LNCAP (cell line): ENCODE measurements around the gene DENND2D.

Experiments
- TF ChIP-seq, protein P1 (sequence below): fragments of 450-650 bp; IDR thresholded peaks from 2 replicates; pipeline ENCODE4 v1.5.1; 2017; ENCODE audit warnings: mild to moderate bottlenecking

DENND2D gene

DNA sequence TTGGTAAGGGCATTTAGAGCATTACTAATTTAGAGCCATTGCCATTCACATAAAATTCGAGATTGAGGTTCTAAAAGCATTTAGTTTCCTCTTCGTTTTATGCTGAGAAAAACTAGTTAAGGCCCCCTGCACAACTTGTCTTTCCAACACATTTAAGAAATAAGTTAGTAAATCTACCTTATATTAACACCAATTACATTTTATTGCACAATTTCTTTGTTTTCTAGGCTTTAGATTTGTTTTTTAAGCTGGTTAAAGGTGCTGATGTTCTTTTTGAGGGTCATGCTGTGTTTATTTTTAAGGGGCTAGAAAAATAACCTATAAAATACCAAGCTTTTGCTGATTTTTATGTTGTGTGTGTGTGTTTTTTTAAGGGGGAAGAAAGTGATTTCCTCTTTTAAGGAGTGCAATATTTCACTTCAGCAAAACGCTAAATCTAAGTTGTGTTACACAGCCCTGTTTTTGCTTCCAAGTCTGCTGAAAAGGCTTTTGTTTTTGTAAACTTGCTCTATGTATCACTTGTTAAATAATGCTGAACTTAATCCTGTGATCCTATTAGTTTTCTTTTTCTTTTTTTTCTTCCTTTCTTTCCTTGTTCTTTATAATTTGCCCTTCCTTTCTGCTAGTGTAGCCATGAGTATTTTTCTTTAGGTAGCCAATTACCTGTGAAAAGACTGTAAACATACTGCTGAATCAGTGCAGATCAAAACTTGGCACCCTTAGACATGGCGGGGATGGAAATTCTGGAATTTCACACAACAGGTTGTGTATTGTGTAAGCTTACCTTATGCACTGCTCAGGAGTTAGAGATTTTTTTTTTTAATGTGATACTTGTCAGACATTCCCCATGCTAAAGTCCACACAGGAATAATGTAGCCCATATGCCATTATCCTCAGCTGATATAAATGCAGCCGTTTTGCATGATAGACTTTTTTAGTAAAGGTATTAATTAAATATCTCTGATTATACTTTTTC is 58.9 kb downstream of the DENND2D start:
- TF ChIP-seq, protein P1, sequence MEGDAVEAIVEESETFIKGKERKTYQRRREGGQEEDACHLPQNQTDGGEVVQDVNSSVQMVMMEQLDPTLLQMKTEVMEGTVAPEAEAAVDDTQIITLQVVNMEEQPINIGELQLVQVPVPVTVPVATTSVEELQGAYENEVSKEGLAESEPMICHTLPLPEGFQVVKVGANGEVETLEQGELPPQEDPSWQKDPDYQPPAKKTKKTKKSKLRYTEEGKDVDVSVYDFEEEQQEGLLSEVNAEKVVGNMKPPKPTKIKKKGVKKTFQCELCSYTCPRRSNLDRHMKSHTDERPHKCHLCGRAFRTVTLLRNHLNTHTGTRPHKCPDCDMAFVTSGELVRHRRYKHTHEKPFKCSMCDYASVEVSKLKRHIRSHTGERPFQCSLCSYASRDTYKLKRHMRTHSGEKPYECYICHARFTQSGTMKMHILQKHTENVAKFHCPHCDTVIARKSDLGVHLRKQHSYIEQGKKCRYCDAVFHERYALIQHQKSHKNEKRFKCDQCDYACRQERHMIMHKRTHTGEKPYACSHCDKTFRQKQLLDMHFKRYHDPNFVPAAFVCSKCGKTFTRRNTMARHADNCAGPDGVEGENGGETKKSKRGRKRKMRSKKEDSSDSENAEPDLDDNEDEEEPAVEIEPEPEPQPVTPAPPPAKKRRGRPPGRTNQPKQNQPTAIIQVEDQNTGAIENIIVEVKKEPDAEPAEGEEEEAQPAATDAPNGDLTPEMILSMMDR: no peak

DNA sequence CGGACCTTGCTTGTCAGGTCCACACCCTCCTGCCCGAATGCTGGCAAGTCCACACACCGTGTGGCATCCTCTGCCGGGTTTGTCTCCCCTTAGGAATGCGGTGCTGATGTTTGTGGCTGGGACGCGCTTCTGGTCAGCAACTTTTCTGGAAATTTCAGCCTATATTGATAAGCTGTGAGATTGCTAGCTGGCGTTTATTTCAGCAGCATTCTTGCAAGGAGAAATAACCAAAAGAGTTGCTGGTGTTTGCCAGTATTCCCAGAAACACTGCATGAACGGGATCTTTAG is 59.8 kb downstream of the DENND2D start:
- TF ChIP-seq, protein P1: no peak

DNA sequence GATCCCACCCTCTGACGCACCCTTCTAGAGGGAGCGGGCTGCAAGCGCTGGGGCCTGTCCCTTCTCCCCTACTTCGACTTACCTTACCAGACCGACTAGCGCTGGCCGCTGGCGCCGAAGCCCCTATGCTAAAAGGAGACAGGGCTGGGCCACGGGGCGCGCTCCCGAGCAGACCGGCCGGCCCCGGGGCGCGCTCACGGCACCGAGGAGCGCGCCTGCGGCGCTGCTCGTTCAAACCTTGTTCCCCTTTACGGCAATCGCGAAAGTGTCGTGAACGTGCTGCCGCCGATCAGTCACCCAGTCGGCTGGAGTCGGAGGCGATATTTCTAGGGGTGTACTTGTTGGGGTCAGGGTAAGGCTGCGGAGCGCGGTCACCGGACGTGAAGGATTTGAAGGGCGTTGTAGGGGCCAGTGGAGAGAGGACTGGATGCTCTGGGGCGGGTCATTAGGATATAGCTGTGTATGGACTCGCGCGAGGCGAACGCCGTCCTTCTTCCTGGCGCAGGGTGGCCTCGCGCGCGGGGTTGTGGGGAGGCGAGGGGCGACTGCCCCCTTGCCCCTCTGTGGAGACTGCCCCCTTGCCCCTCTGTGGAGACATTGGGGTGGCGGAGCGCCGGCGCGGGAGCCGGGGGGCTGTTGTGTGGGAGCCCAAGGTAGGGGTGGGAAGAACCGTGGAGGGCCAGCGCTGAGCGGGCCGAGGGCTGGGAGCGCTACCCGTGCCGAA is 60.3 kb downstream of the DENND2D start, which contains the start of the genes CEPT1 and DRAM2:
TSS of gene CEPT1 (plus strand) at position 268 of the 724 bp plus-strand sequence. CDS start 7,492 bp downstream, outside the sequence.
TSS of gene DRAM2 (minus strand) at position 138 of the 724 bp plus-strand sequence. CDS start 8,539 bp downstream, outside the sequence.
- TF ChIP-seq, protein P1: no peak

DNA sequence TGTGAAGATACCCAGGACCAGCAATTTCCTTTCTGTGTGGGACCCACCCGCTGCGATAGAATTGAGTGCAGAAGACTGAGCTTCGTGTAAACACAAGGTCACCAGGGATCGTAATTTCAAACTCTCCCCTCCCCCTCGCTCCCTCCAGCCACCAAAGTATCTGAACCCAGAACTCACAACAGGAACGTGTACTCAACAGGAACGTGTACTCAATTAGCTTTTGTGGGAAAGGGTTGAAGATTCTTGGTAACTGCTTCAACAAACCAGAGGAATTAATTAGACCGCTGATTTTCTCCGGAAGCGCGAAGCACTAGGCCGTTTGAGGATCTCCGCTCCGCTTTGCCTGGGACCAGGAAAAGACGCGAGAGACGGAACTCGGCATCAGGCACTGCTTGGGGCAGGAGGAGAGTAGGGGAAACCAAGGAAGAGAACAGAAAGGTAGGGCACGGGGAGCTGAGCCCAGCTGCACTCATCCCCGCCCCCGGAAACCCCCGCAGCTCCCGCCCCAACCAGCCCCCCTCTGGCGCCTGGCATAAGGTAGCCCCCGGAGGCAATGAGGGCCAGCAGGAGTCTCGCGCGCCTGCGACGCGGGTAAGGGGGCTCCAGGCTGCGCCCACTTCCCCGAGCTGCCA is 61.0 kb downstream of the DENND2D start:
- TF ChIP-seq, protein P1: no peak
